Fibroblast of skin of back (primary cell): ENCODE data around the gene PPIF.

ENCODE experiments used
- DNase-seq: peaks from one replicate; pipeline ENCODE4 v3.0.0-alpha.2; 2013

The PPIF gene

DNA sequence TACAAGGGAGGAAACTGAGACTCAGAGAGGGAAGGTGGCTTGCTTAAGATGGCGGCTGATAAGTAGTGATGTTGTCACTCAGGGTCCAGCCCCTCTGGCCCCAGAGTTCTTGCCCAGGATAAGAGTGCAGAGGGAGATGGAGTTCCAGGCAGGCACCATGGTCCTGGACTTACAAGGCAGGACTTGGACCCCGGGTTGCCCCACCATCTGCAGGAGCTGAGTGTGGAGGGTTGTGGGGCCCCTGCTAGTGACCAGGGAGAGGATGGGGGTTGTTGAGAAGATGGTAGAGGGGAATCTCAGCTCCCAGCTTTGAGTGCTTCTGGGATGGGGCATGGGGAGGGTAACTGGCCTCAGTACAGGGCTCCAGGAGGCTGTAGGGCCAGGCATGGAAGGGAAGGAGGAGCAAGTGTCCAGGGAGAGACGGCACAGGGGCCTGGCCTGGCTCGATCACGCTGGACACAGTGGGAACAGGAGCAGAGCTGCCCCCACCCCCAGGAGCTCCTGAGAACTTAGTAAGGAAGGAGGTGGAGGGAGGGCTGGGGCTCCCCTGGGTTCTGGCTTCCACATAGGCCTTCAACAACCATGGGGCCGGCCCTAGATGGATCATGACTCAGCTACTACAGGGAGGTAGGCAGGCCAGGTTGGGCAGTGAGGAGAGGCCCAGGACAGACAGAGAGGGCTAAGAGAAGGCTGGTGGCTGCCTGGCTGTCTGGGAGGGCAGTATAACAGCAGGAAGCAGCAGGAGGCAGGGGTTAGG, 28.2 kb downstream of the PPIF start:
- peak; percentile 74 for DNase-seq

DNA sequence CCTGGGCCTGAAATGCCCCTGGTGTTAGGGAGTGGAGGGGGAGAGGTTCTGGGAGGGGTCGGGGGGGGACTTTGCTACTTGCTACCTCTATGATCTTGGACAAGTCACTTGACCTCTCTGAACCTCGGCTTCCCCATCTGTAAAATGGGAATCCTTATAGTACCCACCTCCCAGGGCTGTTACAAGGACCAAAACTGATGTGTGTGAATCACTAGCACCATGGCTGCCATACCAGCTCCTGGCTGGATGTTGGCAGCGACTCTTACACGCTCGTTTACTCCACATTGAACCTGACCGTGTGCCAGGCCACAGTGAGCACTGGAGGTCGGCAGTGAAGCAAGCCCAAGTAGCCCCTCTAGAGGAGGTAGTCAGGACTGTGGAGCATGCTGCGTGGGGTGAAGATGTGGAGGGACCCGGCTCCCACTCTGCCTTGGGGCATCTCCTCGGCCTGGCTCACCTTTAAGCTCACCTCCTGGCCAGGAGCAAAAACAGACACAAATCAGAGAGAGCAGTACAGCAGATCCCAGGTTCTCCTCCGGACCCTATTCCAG, 28.9 kb downstream of the PPIF start:
- DNase-seq = no peak

DNA sequence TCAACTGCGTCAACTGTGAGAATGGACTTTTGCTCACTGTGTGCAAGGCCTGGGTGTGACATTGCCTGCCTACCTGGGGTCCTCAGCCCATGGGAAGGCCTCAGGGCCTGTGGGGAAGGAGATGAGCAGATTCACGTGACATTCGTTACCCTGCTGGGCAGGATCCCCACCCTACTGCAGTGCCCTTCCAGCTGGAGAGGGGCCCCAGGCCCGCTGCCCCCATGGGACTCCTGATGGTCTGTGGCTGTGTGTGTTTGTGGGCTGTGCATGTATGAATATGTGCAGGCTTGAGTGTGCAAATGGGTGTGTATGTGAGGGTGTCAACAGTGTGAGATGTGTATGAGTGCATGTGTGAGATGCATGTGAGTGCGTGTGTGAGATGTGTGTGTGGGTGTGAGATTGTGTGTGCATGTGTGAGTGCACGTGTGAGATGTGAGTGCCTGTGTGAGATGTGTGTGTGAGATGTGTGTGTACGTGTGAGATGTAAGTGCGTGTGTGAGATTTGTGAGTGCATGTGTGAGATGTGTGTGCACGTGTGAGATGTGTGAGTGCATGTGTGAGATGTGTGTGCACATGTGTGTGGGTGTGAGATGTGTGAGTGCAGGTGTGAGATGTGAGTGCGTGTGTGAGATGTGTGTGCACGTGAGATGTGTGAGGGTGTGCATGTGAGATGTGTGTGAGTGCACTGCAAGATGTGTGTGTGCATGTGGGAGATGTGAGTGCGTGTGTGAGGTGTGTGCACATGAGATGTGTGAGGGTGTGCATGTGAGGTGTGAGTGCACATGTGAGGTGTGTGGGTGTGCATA, 29.7 kb downstream of the PPIF start:
- DNase-seq = no peak

DNA sequence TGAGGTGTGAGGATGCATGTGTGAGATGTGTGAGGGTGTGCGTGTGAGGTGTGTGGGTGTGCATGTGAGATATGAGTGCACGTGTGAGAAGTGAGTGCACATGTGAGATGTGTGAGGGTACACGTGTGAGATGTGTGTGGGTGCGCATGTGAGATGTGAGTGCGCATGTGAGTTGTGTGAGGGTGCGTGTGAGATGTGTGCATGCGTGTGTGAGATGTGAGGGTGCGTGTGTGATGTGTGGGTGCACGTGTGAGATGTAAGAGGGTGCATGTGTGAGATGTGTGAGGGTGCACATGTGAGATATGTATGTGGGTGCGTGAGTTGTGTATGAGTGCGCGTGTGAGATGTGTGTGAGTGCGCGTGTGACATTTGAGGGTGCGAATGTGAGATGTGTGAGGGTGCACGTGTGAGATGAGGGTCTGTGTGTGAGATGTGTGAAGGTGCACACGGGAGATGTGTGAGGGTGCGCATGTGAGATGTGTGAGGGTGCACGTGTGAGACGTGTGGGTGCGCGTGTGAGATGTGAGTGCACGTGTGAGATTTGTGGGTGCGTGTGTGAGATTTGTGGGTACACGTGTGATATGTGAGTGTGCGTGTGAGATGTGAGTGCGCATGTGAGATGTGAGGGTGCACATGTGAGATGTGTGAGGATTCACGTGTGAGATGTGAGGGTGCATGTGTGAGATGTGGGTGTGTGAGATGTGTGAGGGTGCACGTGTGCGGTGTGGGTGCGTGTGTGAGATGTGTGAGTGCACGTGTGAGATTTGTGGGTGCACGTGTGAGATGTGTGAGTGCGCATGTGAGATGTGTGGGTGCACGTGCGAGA, 30.5 kb downstream of the PPIF start:
- DNase-seq = no peak

DNA sequence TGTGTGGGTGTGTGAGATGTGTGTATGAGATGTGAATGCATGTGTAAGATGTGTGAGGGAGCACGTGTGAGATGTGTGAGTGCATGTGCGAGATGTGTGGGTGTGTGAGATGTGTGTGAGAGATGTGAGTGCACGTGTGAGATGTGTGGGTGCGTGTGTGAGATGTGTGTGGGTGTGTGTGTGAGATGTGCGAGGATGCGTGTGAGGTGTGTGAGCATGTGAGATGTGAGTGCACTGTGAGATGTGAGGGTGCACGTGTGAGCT, 31.0 kb downstream of the PPIF start:
- no peak for DNase-seq

DNA sequence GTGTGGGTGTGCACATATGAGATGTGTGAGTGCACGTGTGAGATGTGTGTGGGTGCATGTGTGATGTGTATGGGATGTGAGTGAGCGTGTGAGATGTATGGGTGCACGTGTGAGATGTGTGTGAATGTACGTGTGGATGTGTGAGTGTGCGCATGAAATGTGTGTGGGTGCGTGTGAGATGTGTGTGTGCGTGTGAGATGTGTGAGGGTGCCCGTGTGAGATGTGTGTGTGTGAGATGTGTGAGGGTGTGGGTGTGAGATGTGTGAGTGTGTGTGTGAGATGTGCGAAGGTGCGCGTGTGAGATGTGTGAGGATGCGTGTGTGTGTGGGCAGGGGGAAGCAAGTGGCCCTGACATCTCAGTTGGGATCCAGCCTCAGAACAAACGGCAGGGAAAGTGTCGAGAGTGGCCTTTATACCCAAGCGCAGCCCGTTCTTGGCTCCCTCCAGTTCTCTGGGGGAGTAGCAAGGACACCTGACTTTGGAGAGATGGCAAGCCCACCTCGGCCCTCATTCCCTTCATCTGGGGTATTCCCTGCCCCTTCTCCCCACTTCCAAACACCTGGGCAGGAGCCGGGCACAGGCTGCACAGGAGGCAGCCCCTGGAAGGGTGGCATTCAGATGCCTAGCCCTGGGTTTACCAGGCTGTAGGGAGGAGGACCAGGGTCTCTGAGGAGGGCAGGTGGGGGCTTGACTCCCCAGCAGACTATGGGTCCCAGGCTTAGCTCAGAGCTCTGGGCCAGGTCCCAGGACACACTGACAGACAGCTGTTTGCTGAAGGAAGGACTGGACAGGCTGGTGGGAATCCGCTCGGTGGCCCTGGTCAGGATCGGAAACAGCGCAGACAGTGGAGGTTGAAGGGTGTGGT, 31.6 kb downstream of the PPIF start:
- DNase-seq = no peak

DNA sequence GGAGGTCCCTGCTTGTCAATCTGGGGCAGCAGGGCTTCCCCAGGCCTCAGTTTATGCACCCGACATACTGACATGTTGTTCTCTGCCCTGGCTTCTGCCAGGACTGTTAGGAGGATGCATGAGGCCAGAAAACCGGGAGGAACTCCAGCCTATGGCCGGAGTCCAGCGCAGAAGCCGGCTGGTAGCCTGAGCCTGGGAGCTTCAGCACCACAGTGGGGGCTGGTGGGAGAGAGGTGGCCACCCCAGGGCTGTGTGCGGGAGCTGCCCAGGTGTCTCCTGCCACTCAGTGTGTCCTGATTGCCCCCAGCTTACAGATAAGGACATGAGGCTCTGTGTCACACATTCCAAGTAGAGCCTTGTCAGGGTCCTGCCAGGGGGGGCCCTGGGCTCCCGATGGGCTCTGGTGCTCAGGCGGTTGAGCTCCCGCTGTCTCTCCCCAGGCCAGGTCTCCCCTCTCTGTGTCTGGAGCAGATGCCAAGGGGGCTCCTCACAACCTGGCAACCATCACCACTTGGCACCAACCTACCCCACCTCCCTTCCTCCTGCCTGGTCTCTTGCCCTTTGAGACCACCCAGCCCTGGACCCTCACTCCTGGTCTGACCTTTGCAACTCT, 32.3 kb downstream of the PPIF start:
- DNase-seq = no peak

DNA sequence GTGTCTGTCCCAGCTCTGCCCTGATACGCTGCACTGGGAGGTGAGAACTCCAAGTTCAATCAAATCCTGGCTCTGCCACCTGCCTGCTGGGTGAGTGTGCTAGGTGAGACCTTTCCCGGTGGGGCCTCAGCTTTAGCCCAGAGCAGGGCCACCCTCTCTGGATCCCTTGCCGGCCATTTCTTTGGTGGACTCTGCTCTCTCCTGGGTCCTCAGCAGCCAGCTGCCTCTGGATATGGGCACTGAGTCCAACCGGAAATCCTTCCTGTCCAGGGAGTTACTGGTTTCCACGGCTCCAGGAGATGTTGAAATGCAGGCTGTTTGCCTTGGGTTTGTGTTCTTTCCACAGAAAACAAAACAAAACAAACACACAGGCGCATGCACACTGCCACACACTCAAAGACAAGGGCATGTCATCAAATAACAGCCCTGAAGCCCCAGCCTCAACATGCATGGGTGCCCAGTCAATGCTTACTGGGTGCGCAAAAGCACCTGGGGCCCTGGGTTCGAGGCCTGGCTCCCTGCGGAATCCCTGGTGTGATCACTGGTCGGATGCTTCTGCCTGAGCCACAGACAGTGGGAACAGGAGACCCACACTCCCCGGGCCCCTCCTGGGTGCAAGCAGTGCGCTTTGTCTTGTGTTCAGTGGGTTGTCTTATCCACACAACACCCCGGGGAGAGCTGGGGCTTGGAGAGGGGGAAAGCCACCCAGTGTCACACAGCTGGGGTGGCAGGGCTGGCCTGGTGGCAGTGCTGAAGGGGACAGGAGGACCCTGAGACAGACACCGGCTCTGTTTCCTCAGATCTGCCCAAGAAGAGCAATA, 33.1 kb downstream of the PPIF start:
- peak; percentile 67 for DNase-seq

DNA sequence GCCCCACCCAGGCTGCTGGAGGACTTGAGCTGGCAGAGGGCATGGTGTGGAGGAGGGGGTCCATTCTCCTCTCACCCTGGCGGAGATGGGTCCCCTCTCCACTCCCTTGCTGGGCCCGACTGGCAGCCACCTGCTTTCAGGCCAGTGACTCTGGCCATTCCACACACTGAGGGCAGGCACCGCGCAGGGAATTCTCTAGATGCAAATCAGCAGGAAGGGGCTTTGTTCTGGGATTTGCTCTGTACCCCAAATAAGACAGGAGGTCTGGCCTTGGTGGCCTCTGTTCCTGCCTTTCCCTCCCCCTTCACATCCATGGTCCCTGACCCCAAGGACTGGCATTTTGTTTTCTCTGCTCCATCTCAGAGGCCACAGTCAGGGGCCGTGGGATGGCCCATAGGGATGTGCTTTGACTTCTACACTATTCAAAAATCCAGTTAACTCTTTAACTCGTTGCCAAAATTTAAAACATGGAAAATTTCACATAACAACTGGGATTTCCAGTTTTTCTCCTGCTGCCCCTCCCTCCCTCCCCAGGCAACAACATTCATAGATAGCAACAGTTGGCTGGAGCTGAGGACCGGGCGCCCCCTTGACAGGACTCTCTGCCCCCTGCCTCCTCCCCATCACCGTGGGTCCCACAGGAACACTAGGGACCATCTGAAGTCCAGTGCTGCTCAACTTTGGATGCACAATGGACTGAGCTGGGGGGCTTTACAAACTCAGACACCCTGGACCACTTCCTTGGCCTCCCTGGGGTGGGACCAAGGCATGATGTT, 33.9 kb downstream of the PPIF start:
- DNase-seq = no peak

DNA sequence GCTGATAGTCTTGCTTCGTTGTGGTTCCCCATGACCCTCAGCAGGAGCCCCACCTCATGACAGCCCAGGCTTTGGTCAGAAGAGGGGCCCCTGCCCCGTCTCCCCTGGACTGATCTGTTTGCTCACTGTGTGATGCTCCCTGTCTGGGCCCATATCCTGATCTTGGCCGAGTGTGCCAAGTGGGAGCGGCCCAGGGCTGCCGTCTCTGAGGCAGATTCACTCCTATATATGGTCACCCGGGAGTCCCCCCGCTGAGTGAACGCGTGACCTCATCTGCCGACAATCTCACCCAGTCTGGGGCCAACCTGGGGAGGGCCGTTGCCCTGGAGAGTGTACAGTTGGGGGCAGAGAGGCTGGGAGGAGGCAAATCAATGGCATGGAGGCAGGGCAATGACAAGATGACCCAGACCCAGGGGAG, 34.5 kb downstream of the PPIF start:
- peak; percentile 98 for DNase-seq

DNA sequence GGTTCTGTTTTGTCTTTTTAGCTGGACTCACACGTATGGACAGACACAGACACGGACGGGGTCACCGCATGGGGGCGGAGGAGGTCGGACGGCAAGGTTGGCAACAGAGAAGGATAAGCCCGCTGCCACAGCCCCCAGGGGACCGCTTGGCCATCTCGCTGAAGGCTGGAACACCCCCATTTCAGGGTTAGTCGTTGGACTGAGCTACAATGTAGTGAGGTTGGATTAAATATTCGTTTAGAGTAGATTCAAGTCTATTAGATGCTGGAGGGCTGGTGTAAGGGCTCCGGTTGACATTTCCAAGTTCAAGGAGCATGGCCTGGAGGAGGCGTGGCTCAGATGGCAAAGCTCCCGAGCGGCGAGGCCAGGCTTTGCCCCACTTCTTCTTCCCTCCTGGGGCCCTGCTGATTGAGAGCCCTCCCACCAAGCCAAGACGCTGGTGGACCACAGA, 35.2 kb downstream of the PPIF start:
- no peak for DNase-seq

DNA sequence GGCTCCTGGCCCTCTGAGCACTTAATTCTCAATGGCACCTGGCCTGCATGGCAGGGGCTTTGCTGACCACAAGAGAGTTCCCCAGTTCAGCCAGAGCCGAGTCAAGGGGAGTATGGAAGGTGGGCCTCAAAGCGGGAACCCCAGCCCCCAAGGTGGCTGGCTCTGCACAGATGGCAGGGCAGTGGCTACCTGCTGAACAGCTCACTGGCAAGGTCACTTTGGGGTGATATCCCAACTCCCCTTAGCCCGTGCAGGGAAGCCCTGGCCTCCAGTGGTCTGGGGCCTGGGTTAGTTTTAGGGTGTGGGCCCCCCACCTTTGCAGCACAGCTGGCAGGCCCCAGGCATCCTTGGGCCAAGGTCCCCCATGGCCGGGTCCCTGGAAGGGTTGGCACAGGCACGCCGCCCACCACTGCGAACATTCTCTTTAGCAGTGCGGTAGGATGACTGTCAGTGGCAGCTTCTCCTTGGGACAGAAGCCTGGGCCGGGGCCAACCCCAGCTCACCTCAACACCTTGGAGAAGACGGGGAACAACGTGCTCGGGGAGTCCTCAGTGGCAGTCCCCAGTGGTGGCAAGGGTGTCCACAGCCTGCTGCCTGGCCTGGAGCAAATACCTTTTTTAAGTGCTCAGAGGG, 36.8 kb downstream of the PPIF start:
- DNase-seq = no peak

DNA sequence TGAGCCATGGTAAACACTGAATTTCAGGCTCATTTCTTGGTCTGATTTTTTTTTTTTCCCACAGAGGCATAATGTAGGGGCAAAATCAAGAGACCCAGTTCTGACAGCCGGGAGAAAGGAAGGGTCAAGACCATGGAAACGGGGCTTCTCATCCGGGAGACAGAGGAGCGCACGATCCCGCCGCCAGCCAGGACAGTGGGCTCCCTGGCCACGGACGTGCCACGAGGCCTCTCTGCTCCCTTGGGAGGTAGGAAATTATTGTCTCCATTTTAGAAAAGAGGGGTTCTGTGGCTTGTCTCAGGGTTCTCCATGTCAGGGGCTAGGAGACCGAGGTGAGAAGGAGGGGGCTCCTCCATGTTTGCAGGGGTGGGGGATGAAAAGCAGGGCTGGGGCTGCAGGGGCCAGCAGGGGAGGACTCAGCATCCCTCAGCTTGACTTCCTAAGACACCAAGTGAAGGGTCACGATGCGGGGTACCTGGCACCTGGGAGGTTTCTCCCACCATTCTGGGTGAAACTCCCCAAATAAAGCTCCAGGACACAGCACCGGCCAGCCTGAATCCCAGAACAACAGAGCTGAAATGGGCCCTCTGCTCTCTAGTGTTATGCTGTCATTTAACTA, 37.6 kb downstream of the PPIF start:
- DNase-seq = no peak

DNA sequence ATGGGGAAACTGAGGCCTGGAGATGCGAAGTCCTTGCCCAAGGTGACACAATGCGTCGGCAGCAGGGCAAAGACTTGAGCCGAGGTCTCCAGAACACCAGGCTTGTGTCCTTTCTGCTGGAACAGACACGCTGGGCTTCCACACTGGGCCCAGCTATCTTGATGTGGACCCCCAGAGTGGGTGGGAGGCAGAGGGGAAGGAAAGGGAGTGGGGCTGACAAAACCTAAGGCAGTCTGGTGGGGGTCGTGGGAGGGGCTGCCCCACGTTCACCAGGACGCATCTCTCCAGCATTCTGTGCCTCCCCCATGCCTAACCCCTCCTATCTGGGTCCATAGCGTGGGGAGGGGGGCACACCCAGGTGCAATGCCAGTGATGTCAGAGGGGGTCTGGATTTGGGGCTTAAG, 38.1 kb downstream of the PPIF start:
- no peak for DNase-seq

DNA sequence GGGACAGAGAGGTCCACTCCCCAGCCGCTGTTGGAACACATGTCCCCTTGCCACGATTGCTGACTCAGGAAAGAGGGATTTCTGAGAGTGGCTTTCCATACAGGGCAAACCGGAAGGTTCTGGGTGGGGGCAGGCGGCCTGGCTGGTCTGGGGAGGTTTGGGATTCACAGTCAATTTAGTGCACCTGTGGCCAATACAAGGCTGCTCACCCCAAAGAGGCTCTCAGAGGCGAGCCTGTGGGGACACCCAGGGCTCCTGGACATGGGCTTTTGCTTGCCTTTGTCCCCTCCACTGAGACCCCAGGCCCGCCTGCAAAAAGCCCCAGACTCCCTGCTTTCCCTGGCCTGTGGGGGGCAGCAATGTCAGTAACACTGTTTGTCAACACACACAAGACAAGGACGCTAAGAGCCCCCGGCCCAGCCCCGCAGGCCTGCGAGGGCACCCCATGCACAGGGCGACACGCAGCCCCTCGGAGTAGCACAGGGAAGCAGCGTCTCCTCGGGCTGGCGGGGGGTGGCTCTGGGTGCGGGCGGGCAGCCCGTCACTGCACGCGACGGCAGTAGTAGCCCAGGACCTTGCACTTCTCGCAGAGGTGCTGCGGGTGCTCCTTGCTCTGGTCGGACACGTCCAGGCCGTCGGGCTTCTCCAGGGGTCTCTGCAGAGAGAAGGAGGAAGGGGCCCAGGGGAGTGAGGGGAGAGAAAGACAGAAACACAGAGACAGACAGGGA, 38.7 kb downstream of the PPIF start:
- no peak for DNase-seq

DNA sequence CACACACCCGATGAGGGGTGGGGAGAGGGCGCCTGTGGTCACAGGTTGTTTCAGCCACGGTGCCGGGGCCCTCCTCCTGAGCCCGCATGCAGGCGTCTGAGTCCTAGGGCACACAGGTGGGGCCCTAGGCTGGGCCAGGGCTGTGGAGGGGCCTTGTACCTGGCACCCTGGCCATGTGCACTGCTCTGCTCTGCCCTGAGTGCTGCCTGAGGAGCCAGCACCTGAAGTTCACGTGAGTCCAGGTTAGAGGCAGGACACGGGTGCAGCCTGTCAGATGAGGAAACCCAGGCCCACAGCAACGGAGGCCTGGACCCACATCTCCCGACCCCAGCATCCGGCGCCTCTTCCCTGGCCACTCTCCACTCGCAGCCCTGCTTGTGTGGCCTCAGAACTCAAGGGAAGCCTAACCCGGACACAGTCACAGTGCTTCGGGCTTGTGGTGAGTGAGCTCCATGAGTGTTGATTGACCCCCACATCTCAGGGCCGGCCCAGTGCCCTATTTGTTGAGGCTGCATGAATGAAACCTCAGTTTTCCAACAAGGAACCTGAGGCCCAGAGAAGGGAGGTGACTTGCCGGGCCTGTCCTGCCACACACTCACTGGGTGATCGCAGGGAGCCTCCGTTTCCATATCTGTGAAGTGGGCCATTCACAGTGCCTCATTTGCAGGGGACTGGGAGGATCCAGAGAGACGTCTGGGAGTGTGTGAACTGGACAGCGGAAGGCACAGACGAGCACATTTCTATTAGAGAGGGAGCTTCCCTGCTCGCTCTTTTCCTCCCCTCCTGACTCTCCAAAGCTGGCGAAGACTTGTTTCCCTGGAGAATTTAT, 39.6 kb downstream of the PPIF start:
- no peak for DNase-seq

DNA sequence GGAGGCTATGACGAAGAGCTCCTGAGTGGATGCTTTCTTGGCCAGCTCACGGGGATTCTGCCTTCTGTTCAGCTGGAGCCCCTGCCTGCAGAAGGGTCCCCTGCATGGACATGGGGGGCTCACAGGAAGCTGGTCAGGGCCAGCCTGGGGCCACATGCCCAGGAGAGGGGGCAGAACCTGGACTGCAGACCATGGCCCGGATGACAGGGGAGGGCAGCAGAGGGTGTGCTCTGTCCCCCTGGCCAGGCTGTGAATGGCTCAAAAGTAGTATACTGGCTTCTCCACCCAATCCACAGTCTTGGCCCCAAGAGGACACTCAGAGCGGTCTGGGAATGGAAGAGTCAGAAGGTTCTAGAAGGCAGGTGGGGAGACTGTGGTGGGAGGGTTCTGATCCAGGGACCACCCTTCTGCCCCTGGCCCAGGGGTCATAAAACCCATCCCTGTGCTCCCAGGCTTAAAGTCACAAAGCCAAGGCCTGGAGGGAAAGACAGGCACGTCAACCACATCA, 40.3 kb downstream of the PPIF start:
- DNase-seq = no peak
